Skeletal muscle cell (primary cell): Measurements from ENCODE around the gene EXTL1.

Experiments
- DNase-seq: peaks from one replicate; pipeline ENCODE4 v3.0.0-alpha.2; 2010; ENCODE audit warnings: low read depth
- H3K4me3 ChIP-seq: 2 replicates; pipeline ENCODE4 v1.5.1; 2011; ENCODE audit warnings: low read depth, mild to moderate bottlenecking, control low read depth, low read length, moderate library complexity

The EXTL1 gene

GRCh38 chr1:26058052-26058595 lies 36.5 kb downstream of the EXTL1 start:
- no peak overlapping the region for H3K4me3 ChIP-seq
- no peak for DNase-seq

- no peak overlapping the region for H3K4me3 ChIP-seq
- DNase-seq, result no peak
These were observed 38.3 kb downstream of the EXTL1 start for GRCh38 chr1:26059906-26060305.

GRCh38 chr1:26060832-26061574 lies 39.4 kb downstream of the EXTL1 start:
- no peak overlapping the region for H3K4me3 ChIP-seq
- no peak for DNase-seq

GRCh38 chr1:26064553-26064952 lies 43.0 kb downstream of the EXTL1 start:
- no peak overlapping the region for H3K4me3 ChIP-seq
- DNase-seq, result no peak

GRCh38 chr1:26066160-26066559 lies 44.6 kb downstream of the EXTL1 start:
- no peak for DNase-seq
- H3K4me3 ChIP-seq, result no peak overlapping the region

GRCh38 chr1:26066857-26067256 lies 45.3 kb downstream of the EXTL1 start:
- H3K4me3 ChIP-seq, result no peak overlapping the region
- no peak for DNase-seq

- peak; percentile 1 for DNase-seq
- H3K4me3 ChIP-seq, result no peak within 1 kb of the TSS
These were observed 45.9 kb downstream of the EXTL1 start, which contains the start of gene TRIM63 for GRCh38 chr1:26067432-26067911. TSS of gene TRIM63 (minus strand) at chr1:26067630. CDS start at chr1:26067494, 136 bp downstream.

- DNase-seq, result no peak
- no peak overlapping the region for H3K4me3 ChIP-seq
These were observed 48.3 kb downstream of the EXTL1 start for GRCh38 chr1:26069941-26070295.

GRCh38 chr1:26070296-26070962 lies 48.9 kb downstream of the EXTL1 start:
- DNase-seq, result no peak
- no peak overlapping the region for H3K4me3 ChIP-seq

GRCh38 chr1:26070963-26071342 lies 49.4 kb downstream of the EXTL1 start:
- DNase-seq, result no peak
- H3K4me3 ChIP-seq, result no peak overlapping the region

- DNase-seq, result no peak
- no peak overlapping the region for H3K4me3 ChIP-seq
These were observed 50.7 kb downstream of the EXTL1 start for GRCh38 chr1:26072305-26072704.

- no peak overlapping the region for H3K4me3 ChIP-seq
- no peak for DNase-seq
These were observed 54.0 kb downstream of the EXTL1 start for GRCh38 chr1:26075421-26076144.

- DNase-seq, result no peak
- no peak overlapping the region for H3K4me3 ChIP-seq
These were observed 55.9 kb downstream of the EXTL1 start for GRCh38 chr1:26077524-26077923.

GRCh38 chr1:26078286-26079177 lies 57.0 kb downstream of the EXTL1 start:
- no peak overlapping the region for H3K4me3 ChIP-seq
- no peak for DNase-seq

GRCh38 chr1:26079178-26079563 lies 57.6 kb downstream of the EXTL1 start:
- DNase-seq, result no peak
- H3K4me3 ChIP-seq, result no peak overlapping the region

GRCh38 chr1:26079960-26080814 lies 58.6 kb downstream of the EXTL1 start:
- H3K4me3 ChIP-seq, result no peak overlapping the region
- DNase-seq, result no peak

- DNase-seq, result no peak
- no peak overlapping the region for H3K4me3 ChIP-seq
These were observed 59.9 kb downstream of the EXTL1 start for GRCh38 chr1:26081267-26082019.

- DNase-seq, result no peak
- H3K4me3 ChIP-seq, result no peak overlapping the region
These were observed 60.4 kb downstream of the EXTL1 start for GRCh38 chr1:26082020-26082350.
